BE2C (cell line): ENCODE results near the gene FKBP10.
"Not testable (repeated sequence)": the region's sequence is repeated elsewhere in the genome, so short reads cannot be mapped to it uniquely, and the experiment has no call there.

ENCODE experiments used
- DNase-seq: peaks from one replicate; pipeline ENCODE4 v3.0.0-alpha.2; 2020
- H3K27me3 ChIP-seq: fragments of 250-450 bp; sonication (Bioruptor Pico); 2 replicates; pipeline ENCODE4 v1.5.1; 2020; ENCODE audit warnings: mild to moderate bottlenecking
- H3K36me3 ChIP-seq: fragments of 250-450 bp; sonication (Bioruptor Pico); 2 replicates; pipeline ENCODE4 v1.5.1; 2020; ENCODE audit warnings: mild to moderate bottlenecking
- H3K4me1 ChIP-seq: fragments of 250-450 bp; sonication (Bioruptor Pico); 2 replicates; pipeline ENCODE4 v1.5.1; 2020
- H3K4me3 ChIP-seq: 2 replicates; pipeline ENCODE4 v1.5.1; 2011; ENCODE audit warnings: low read depth, low read length
- H3K9me3 ChIP-seq: fragments of 250-450 bp; sonication (Bioruptor Pico); 2 replicates; pipeline ENCODE4 v1.5.1; 2020
- CTCF ChIP-seq: IDR thresholded peaks from 2 replicates; pipeline ENCODE4 v1.5.1; 2012; ENCODE audit warnings: mild to moderate bottlenecking, low read depth, low read length

The FKBP10 gene

GRCh38 chr17:41835214-41835799 is 22.5 kb downstream of the FKBP10 start:
- TF ChIP-seq CTCF: no peak
- Histone ChIP-seq H3K27me3 (no peaks in the 10 kb centered on the region), H3K9me3 (no peaks in the 10 kb centered on the region), H3K4me3 (peak overlapping the region; percentile 86), H3K36me3 (peaks cover 32% of the 10 kb centered on the region), H3K4me1 (peaks cover 4% of the 10 kb centered on the region; the same call in 1 of the 2 replicates)
- no peak for DNase-seq

- Histone ChIP-seq H3K27me3 (no peaks in the 10 kb centered on the region), H3K4me3 (peak within 1 kb of the TSS; percentile 86), H3K36me3 (peaks cover 25% of the 10 kb centered on the region), H3K9me3 (no peaks in the 10 kb centered on the region), H3K4me1 (peaks cover 4% of the 10 kb centered on the region; the same call in 1 of the 2 replicates)
- DNase-seq: peak; percentile 81
- no peak for TF ChIP-seq CTCF
These were observed 23.2 kb downstream of the FKBP10 start, which contains the start of gene NT5C3B for GRCh38 chr17:41835800-41836549. NT5C3B (minus strand) TSS chr17:41836232; CDS start chr17:41836193, 39 bp downstream.

- H3K36me3 ChIP-seq: peaks cover 21% of the 10 kb centered on the region
- H3K27me3 ChIP-seq: no peaks in the 10 kb centered on the region
- H3K4me3 ChIP-seq: peak overlapping the region; percentile 86
- H3K9me3 ChIP-seq: no peaks in the 10 kb centered on the region
- H3K4me1 ChIP-seq: peaks cover 4% of the 10 kb centered on the region; the same call in 1 of the 2 replicates
- DNase-seq: no peak
- TF ChIP-seq CTCF: no peak
These were observed 23.9 kb downstream of the FKBP10 start for GRCh38 chr17:41836550-41837196.

- H3K4me1 ChIP-seq: peaks cover 4% of the 10 kb centered on the region; the same call in 1 of the 2 replicates
- DNase-seq: no peak
- no peak for TF ChIP-seq CTCF
- H3K27me3 ChIP-seq: no peaks in the 10 kb centered on the region
- peaks cover 13% of the 10 kb centered on the region; the same call in 1 of the 2 replicates for H3K36me3 ChIP-seq
- H3K4me3 ChIP-seq: peak within 1 kb of the TSS; percentile 86; the same call in 1 of the 2 replicates
- no peaks in the 10 kb centered on the region for H3K9me3 ChIP-seq
These were observed 25.1 kb downstream of the FKBP10 start, which contains the start of gene KLHL10 for GRCh38 chr17:41837761-41838538. KLHL10 (plus strand) TSS chr17:41837825; CDS start chr17:41837933, 108 bp downstream.

GRCh38 chr17:41839448-41839847 is 26.6 kb downstream of the FKBP10 start:
- not testable (repeated sequence) for H3K27me3 ChIP-seq, DNase-seq, H3K4me1 ChIP-seq, H3K9me3 ChIP-seq, H3K4me3 ChIP-seq, H3K36me3 ChIP-seq

- not testable (repeated sequence) for H3K27me3 ChIP-seq, H3K36me3 ChIP-seq, H3K9me3 ChIP-seq, H3K4me1 ChIP-seq, DNase-seq, H3K4me3 ChIP-seq
These were observed 28.0 kb downstream of the FKBP10 start for GRCh38 chr17:41840781-41841180.
